Activated CD4-positive, alpha-beta T cell treated with anti-CD3 and anti-CD28 coated beads, Interleukin-2, amount 50 U/mL, for 16 hours (primary cell): ENCODE data around the gene TNFRSF19.

Source experiments
- DNase-seq: peaks from one replicate; pipeline ENCODE4 v3.0.0-alpha.2; 2020

TNFRSF19 gene

DNA sequence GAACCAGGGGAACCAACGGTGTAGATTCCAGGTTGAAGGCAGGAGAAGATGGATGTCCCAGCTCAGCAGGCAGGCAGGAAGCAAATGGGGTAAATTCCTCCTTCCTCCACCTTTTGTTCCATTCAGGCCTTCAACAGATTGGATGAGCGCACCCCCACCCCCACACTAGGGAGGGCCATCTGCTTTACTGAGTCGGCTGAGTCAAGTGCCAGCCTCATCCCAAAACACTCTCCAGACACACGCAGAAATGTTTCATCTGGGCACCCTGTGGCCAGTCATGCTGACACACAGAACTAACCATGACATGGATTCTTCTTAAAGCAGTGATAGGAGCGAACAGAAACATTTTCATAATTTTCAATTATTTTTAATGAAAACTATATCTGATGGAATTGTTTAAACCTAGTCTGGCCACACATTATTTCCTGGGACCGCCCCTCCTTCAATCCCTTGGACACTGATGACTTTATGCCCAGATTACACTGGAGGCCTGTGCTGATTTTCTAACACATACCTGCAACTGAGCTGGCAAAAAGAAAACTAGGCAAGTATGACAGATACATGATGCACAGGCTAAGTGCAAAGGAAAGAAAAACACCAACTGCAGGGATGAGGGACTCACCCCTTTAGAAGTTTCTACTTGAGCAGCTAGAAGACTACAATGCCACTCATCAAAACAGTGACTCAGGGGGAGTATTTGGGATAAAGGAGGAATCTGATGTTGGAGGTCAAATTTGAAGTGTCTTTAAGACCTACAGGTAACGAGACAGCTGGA is 154.2 kb downstream of the TNFRSF19 start:
- no peak for DNase-seq
